H1 (cell line): ENCODE results near the gene ARG2. TPM values are rescaled to one million over a fixed set of nuclear protein-coding genes. Genes with fewer than 3 reads are reported as not detected.

Source experiments
- CHD7 ChIP-seq: fragments of 300-600 bp; sonication (generic); IDR thresholded peaks from 2 replicates; pipeline ENCODE4 v1.7.1; 2012; ENCODE audit warnings: low read length, moderate library complexity, mild to moderate bottlenecking, inconsistent platforms; ENCODE audit not compliant: insufficient replicate concordance
- CREB1 ChIP-seq: IDR thresholded peaks from 2 replicates; pipeline ENCODE4 v1.6.1; 2012; ENCODE audit warnings: inconsistent platforms
- MAFK ChIP-seq: IDR thresholded peaks from 2 replicates; pipeline ENCODE4 v1.6.1; 2012; ENCODE audit warnings: low read depth, mild to moderate bottlenecking, improper control_type of control experiment, low read length
- POLR2AphosphoS5 ChIP-seq: IDR thresholded peaks from 2 replicates; pipeline ENCODE4 v1.6.1; 2011; ENCODE audit warnings: low read depth, low read length
- RBBP5 ChIP-seq: IDR thresholded peaks from 2 replicates; pipeline ENCODE4 v1.7.1; 2012; ENCODE audit warnings: low read depth, mild to moderate bottlenecking, inconsistent platforms, low read length, moderate library complexity, borderline replicate concordance
- SIN3A ChIP-seq, 2 experiments: IDR thresholded peaks in 1 of 2; conservative IDR thresholded peaks in 1 of 2; 2 replicates each; pipeline ENCODE4 v1.6.1; 2011 to 2012; ENCODE audit warnings: low read length in 2 of 2, improper control_type of control experiment in 1 of 2, low read depth in 1 of 2, mild to moderate bottlenecking in 1 of 2
- SP1 ChIP-seq: IDR thresholded peaks from 2 replicates; pipeline ENCODE4 v1.6.1; 2011; ENCODE audit warnings: low read depth, low read length
- SP4 ChIP-seq: IDR thresholded peaks from 2 replicates; pipeline ENCODE4 v1.6.1; 2012; ENCODE audit warnings: low read length, inconsistent platforms
- polyA plus RNA-seq, 7 experiments: library from polyadenylated mRNA; depleted of rRNA in 3 of 7; stranded (reverse) in 5 of 7; unstranded in 2 of 7; fragments of >200 nt in 5 of 7; fragments of 200-250 nt in 2 of 7; gene quantifications; 1 replicate in 5 of 7; 2 replicates in 1 of 7; 4 replicates in 1 of 7; pipeline versions ENCODE4 v1.2.1 to v1.2.3, GENCODE V29; 2011 to 2013; ENCODE audit warnings: missing spikeins in 2 of 7, mixed read lengths in 2 of 7
- total RNA-seq: library from RNA; stranded (reverse); fragmentation: NEBNext Ultra II Directional; extraction: Animal tissue kit (Norgen Biotek cat#: 25700); gene quantifications from 2 replicates; pipeline ENCODE4 v1.2.1, GENCODE V29; 2021
- TF ChIP-seq, protein P1 (sequence below), 3 experiments: IDR thresholded peaks; 1 replicate in 2 of 3; 2 replicates in 1 of 3; pipeline versions ENCODE4 v1.5.1 to v1.6.1; 2011; ENCODE audit warnings: low read length in 3 of 3, mild to moderate bottlenecking in 3 of 3, inconsistent platforms in 2 of 3, low read depth in 1 of 3, moderate library complexity in 1 of 3; ENCODE audit not compliant: insufficient read depth in 1 of 3; ENCODE audit errors: control extremely low read depth in 1 of 3

ARG2 gene
- total and polyA plus RNA-seq, 2 of the 8 experiments (the other 6 are each of a cell fraction or from before 2014, with no cell fraction given) = 49.9 to 59.1 TPM

- TF ChIP-seq CHD7 (no peak), CREB1 (no peak), MAFK (no peak), RBBP5 (no peak), SP1 (no peak), SIN3A (conservative IDR thresholded peaks at IDR 0.05 in 1 of 2, IDR thresholded peaks at IDR 0.05 in 1 of 2; ENCODE audit: low read depth in 1 of 2, low read length in 2 of 2) (no peak), POLR2AphosphoS5 (no peak), SP4 (no peak)
- TF ChIP-seq, protein P1, sequence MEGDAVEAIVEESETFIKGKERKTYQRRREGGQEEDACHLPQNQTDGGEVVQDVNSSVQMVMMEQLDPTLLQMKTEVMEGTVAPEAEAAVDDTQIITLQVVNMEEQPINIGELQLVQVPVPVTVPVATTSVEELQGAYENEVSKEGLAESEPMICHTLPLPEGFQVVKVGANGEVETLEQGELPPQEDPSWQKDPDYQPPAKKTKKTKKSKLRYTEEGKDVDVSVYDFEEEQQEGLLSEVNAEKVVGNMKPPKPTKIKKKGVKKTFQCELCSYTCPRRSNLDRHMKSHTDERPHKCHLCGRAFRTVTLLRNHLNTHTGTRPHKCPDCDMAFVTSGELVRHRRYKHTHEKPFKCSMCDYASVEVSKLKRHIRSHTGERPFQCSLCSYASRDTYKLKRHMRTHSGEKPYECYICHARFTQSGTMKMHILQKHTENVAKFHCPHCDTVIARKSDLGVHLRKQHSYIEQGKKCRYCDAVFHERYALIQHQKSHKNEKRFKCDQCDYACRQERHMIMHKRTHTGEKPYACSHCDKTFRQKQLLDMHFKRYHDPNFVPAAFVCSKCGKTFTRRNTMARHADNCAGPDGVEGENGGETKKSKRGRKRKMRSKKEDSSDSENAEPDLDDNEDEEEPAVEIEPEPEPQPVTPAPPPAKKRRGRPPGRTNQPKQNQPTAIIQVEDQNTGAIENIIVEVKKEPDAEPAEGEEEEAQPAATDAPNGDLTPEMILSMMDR (IDR thresholded peaks at IDR 0.05; ENCODE audit: control extremely low read depth in 1 of 3, insufficient read depth in 1 of 3, low read depth in 1 of 3, low read length in 3 of 3) = no peak
These were observed 16.6 kb upstream of the ARG2 start (continued) for GRCh38 chr14:67602995-67603545.
